Sciatic nerve (tissue), 2 donors: ENCODE data around the gene PARM1. TPM values are rescaled to one million over a fixed set of nuclear protein-coding genes. Genes with fewer than 3 reads are reported as not detected.
A peak's percentile ranks its signal among the peaks of the same experiment; 100 is the strongest.

ENCODE experiments used
- ATAC-seq: fragments of 200-7000 bp; cut with Tn5 transposase; one replicate; pipeline ENCODE4 v1.9.1; 2020; ENCODE audit warnings: mild to moderate bottlenecking, moderate library complexity
- DNase-seq: peaks from one replicate; pipeline ENCODE4 v3.0.0-alpha.2; 2020; ENCODE audit warnings: low spot score
- intact Hi-C: fragments of 100-400 bp; cut with DNase I; formaldehyde crosslinking; loops from one replicate; pipeline ENCODE4 v1.14.2; 2022
- total RNA-seq: library from RNA; stranded (reverse); fragmentation: NEBNext Ultra II Directional; extraction: Animal tissue kit (Norgen Biotek cat#: 25700); gene quantifications from one replicate; pipeline ENCODE4 v1.2.1, GENCODE V29; 2021
- donor health status: DM: no; HTN: no; CAD: no.
- donor health status: DM: no; HTN: no; CAD: no.

PARM1 gene
- total RNA-seq, 1 donor from 2014 or later = 9.1 TPM

GRCh38 chr4:75053352-75053751 is 120.4 kb downstream of the PARM1 start:
- DNase-seq (no peak), ATAC-seq (no peak)
- intact Hi-C loops = no loop called here

GRCh38 chr4:75054078-75054477 is 121.2 kb downstream of the PARM1 start:
- no peak for DNase-seq
- no peak for ATAC-seq
- intact Hi-C loops = no loop called here

GRCh38 chr4:75056277-75056676 is 123.4 kb downstream of the PARM1 start:
- ATAC-seq = no peak
- DNase-seq = no peak
- intact Hi-C loops = no loop called here

- DNase-seq = no peak
- intact Hi-C loops = no loop called here
- ATAC-seq = peak; percentile 44
Observed at GRCh38 chr4:75057369-75057768, 124.5 kb downstream of the PARM1 start.

GRCh38 chr4:75058486-75058885 is 125.6 kb downstream of the PARM1 start:
- no peak for DNase-seq
- ATAC-seq = no peak
- intact Hi-C loops = no loop called here

- ATAC-seq (no peak), DNase-seq (no peak)
- intact Hi-C loops = no loop called here
Observed at GRCh38 chr4:75063433-75063832, 130.5 kb downstream of the PARM1 start.

- intact Hi-C loops = no loop called here
- no peak for ATAC-seq
- no peak for DNase-seq
Observed at GRCh38 chr4:75065909-75066308, 133.0 kb downstream of the PARM1 start.

DNA sequence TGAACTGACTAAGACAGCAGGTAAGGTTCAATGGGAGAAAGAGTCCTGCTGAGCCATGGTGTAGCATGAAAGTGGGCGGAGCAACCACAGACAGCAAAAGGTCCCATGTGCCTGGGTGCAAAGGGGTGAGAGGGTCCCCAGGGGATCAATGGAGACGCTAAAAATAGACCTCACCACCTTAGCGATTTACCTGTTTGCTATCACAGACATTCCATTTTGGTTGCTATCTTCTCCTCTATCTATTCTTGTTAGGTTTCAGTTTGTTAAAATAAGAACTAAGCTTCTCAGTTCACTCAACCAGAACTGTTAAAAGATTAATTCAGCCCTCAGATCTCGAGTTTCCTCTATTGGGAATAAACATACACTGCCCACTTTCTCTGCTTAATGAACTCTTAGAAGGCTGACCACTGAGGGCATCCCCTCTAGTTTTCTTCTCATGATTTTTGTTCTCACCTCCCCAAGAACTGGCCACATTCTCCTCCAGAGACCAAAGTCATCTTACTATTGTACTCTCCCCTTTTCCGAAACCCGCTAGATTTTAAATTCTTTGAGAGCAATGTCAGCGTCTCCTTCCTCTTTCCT is 136.7 kb downstream of the PARM1 start:
- intact Hi-C loops = no loop called here
- ATAC-seq (no peak), DNase-seq (no peak)

- no peak for DNase-seq
- intact Hi-C loops = no loop called here
- no peak for ATAC-seq
Observed at GRCh38 chr4:75071317-75071716, 138.4 kb downstream of the PARM1 start.

- no peak for ATAC-seq
- no peak for DNase-seq
- intact Hi-C loops = no loop called here
Observed at GRCh38 chr4:75080888-75081287, 148.0 kb downstream of the PARM1 start.

GRCh38 chr4:75081561-75081960 is 148.6 kb downstream of the PARM1 start:
- DNase-seq = no peak
- intact Hi-C loops = no loop called here
- no peak for ATAC-seq

DNA sequence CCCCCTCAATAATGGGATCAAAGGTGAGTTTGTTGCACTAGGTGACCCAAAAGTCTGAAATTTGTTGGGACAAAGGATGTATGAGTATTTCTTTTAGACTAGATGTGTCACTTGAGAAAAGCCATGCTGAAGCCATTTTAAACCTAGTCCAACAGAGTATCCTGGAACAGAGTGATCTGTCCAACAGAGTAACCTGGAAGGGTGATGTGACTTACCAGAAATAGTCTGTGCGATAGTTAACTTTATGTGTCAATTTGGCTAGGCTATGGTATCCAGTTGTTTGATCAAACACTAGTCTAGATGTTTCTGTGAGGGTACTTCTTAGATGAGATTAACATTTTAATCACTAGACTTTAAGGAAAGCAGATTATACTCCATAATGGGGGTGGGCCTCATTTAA is 154.5 kb downstream of the PARM1 start:
- intact Hi-C loops = no loop called here
- DNase-seq (no peak), ATAC-seq (no peak)

- intact Hi-C loops = no loop called here
- no peak for ATAC-seq
- no peak for DNase-seq
Observed at GRCh38 chr4:75087865-75088264, 154.9 kb downstream of the PARM1 start.

GRCh38 chr4:75089206-75089605 is 156.3 kb downstream of the PARM1 start:
- DNase-seq (no peak), ATAC-seq (no peak)
- intact Hi-C loops = no loop called here

- ATAC-seq (no peak), DNase-seq (no peak)
- intact Hi-C loops = no loop called here
Observed at GRCh38 chr4:75099321-75099720, 166.4 kb downstream of the PARM1 start.

Other genes starting within 250 kb of the PARM1 start
- 0.76 TPM for gene BTC, start 138.6 kb upstream of the PARM1 start, total RNA-seq